Mucosa of stomach (tissue), 1 donor: ENCODE data around the gene SHISA4.
A peak's percentile ranks its signal among the peaks of the same experiment; 100 is the strongest.
"Not testable (repeated sequence)": the region's sequence is repeated elsewhere in the genome, so short reads cannot be mapped to it uniquely, and the experiment has no call there.

Experiments used
- H3K27me3 ChIP-seq: one replicate; pipeline ENCODE4 v1.7.0; 2013; ENCODE audit warnings: mild to moderate bottlenecking, low read length; ENCODE audit not compliant: control insufficient read depth, insufficient read depth
- H3K36me3 ChIP-seq: one replicate; pipeline ENCODE4 v1.7.0; 2013; ENCODE audit warnings: low read length; ENCODE audit not compliant: control insufficient read depth, insufficient read depth
- H3K4me1 ChIP-seq: one replicate; pipeline ENCODE4 v1.7.0; 2013; ENCODE audit warnings: mild to moderate bottlenecking, low read length; ENCODE audit not compliant: control insufficient read depth, insufficient read depth
- H3K4me3 ChIP-seq: one replicate; pipeline ENCODE4 v1.7.0; 2013; ENCODE audit warnings: low read length
- H3K9ac ChIP-seq: one replicate; pipeline ENCODE4 v1.7.0; 2013; ENCODE audit warnings: mild to moderate bottlenecking, low read length, moderate library complexity
- H3K9me3 ChIP-seq: one replicate; pipeline ENCODE4 v1.7.0; 2013; ENCODE audit warnings: mild to moderate bottlenecking, low read length, moderate library complexity; ENCODE audit not compliant: control insufficient read depth
- donor health status: Pancreatic carcinoma.

The SHISA4 gene, protein sequence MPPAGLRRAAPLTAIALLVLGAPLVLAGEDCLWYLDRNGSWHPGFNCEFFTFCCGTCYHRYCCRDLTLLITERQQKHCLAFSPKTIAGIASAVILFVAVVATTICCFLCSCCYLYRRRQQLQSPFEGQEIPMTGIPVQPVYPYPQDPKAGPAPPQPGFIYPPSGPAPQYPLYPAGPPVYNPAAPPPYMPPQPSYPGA

DNA sequence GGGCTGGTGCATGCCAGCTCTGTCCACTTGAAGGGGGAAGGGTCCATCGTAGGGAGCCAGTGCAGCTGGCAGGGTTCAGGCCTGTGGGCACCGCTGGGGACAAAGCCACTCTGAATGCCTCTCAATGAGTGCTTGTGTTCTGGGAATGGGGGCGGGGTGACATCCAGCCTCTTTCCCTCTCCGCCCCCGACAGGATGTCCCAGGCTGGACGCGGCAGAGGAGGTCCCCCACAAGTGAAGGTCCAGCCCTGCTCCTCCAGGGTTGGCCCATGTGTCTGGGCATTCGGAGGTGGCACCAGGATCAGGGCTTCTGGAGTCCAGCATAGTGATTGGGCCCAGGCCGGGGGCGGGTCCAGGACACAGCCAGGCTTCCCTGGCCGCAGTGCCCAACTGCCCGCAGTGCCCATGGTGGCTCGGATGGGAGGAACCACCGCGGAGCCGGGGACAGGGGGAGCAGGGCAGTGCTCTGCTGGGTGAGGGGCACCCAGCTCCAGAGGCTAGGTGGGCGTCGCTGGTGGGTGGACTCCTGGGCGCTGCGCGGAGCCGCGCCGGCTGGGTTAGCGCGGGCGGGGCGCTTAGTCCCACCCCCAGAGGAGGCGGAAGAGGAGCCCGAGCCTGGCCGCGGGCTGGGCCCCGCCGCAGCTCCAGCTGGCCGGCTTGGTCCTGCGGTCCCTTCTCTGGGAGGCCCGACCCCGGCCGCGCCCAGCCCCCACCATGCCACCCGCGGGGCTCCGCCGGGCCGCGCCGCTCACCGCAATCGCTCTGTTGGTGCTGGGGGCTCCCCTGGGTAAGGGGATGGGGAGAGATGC, at the start of gene SHISA4:
Gene SHISA4 (plus strand): TSS at position 617 of the 808 bp plus-strand sequence. CDS start 97 bp downstream, at position 714.
- Histone ChIP-seq H3K36me3 (no peaks in the 10 kb centered on the region), H3K27me3 (peaks cover 37% of the 10 kb centered on the region), H3K4me3 (peak within 1 kb of the TSS; percentile 56), H3K9ac (peak within 1 kb of the TSS; percentile 70), H3K9me3 (no peaks in the 10 kb centered on the region), H3K4me1 (peaks cover 28% of the 10 kb centered on the region)

GRCh38 chr1:201839089-201839488, 49.6 kb upstream of the SHISA4 start:
- not testable (repeated sequence) for H3K4me3 ChIP-seq, H3K27me3 ChIP-seq, H3K9me3 ChIP-seq, H3K4me1 ChIP-seq, H3K9ac ChIP-seq, H3K36me3 ChIP-seq

DNA sequence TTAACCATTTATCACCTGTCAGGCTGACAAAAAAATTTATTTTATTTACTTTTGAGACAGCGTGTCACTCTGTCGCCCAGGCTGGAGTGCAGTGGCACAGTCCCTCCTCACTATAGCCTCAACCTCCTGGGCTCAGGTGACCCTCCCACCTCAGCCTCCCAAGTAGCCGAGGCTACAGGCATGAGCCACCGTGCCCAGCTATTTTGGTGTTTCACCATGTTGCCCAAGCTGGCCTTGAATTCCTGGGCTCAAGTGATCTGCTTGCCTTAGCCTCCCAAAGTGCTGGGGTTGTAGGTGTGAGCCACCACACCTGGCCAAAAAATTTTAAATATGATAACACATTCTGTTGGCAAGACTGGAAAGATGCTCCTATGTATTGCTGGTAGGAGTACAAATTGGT, 48.6 kb upstream of the SHISA4 start:
- no peaks in the 10 kb centered on the region for H3K36me3 ChIP-seq
- no peak overlapping the region for H3K4me3 ChIP-seq
- peaks cover 4% of the 10 kb centered on the region for H3K4me1 ChIP-seq
- no peak overlapping the region for H3K9ac ChIP-seq
- H3K9me3 ChIP-seq = no peaks in the 10 kb centered on the region
- H3K27me3 ChIP-seq = no peaks in the 10 kb centered on the region

DNA sequence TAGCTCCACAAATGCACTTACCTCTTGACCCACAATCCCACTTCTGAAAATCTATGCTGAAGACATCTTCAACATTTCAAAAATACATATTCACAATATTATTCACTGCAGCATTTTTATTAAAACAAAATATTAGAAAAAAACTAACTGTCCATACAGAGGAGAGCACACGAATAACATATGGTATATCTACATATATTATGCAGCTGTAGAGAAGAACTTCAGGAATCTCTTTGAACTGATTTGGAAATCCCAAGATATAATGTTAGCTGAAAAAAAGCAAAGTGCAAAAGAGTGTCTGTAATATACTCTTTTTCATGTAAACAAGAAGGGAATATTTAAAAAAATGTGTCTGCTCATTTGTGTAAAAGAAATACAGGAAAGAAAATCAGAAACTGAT, 48.2 kb upstream of the SHISA4 start:
- H3K36me3 ChIP-seq = no peaks in the 10 kb centered on the region
- H3K4me3 ChIP-seq = no peak overlapping the region
- peaks cover 4% of the 10 kb centered on the region for H3K4me1 ChIP-seq
- H3K9me3 ChIP-seq = no peaks in the 10 kb centered on the region
- H3K9ac ChIP-seq = no peak overlapping the region
- H3K27me3 ChIP-seq = no peaks in the 10 kb centered on the region

GRCh38 chr1:201841265-201841912, 47.3 kb upstream of the SHISA4 start:
- H3K36me3 ChIP-seq = no peaks in the 10 kb centered on the region
- no peak overlapping the region for H3K4me3 ChIP-seq
- H3K4me1 ChIP-seq = peaks cover 4% of the 10 kb centered on the region
- H3K9me3 ChIP-seq = no peaks in the 10 kb centered on the region
- no peak overlapping the region for H3K9ac ChIP-seq
- H3K27me3 ChIP-seq = no peaks in the 10 kb centered on the region

DNA sequence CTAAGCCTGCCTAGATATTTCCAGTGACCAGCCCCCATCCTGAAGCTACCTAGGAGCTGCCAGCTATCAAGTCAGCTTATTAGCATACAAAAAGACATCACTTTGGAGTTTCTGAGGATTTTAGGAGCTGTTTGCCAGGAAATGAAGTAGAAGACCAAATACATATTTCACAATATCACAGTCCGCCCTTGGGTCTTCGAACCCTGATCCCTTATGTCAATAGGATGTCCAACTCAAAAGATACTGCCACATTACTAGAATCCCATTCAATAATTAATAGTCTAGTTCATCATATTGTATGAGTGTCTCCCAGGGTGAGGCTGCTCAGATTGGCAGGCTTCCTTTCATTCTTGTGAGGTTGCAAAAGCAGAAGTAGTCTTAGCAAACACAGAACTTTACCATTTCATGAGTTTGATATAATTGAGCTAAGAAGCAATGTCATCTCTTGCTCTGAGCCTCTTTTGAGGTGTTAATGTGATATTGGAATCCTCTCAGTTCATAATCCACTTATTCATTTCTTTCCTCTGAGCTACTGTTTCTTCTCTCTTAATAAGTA, 46.1 kb upstream of the SHISA4 start:
- H3K9me3 ChIP-seq = no peaks in the 10 kb centered on the region
- H3K9ac ChIP-seq = no peak overlapping the region
- peaks cover 4% of the 10 kb centered on the region for H3K4me1 ChIP-seq
- H3K27me3 ChIP-seq = no peaks in the 10 kb centered on the region
- no peak overlapping the region for H3K4me3 ChIP-seq
- H3K36me3 ChIP-seq = no peaks in the 10 kb centered on the region

DNA sequence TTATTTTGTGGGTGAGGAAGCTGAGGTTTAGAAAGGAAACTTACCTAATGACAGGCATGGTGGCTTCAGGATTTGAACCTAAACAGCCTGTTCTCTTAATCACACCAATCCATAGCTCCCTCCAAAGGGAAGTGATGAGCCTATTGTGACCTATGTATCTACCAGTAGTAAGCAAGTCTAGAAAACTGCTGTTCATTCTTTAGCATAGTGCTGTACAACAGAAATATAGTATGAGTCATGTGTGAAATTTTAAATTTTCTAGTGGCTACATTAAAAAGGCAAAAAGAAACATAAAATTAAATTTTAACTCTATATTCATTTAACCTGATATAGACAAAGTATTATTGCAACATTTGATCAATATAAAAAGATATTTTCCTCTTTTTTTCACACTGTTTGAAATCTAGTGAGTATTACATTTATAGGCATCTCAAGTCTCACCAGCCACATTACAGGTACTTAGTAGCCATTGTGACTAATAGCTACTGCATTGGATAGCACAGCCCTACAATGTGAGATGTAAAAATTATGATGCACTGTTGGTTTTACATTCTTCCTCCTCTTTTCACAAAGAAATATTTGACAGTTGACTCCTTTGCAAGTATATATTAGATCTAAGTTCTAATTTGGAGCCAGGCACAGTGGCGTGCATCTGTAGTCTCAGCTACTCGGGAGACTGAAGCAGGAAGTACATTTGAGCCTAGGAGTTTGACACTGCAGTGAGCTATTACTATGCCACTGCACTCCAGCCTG, 43.2 kb upstream of the SHISA4 start:
- Histone ChIP-seq H3K9me3 (no peaks in the 10 kb centered on the region), H3K4me1 (peaks cover 4% of the 10 kb centered on the region), H3K36me3 (peaks cover 7% of the 10 kb centered on the region), H3K4me3 (no peak overlapping the region), H3K9ac (no peak overlapping the region), H3K27me3 (no peaks in the 10 kb centered on the region)

GRCh38 chr1:201847150-201847549, 41.5 kb upstream of the SHISA4 start:
- Histone ChIP-seq H3K36me3 (peaks cover 7% of the 10 kb centered on the region), H3K9me3 (no peaks in the 10 kb centered on the region), H3K9ac (no peak overlapping the region), H3K4me3 (no peak overlapping the region), H3K4me1 (no peaks in the 10 kb centered on the region), H3K27me3 (no peaks in the 10 kb centered on the region)

GRCh38 chr1:201848230-201848629, 40.5 kb upstream of the SHISA4 start:
- no peaks in the 10 kb centered on the region for H3K4me1 ChIP-seq
- H3K4me3 ChIP-seq = no peak overlapping the region
- peaks cover 12% of the 10 kb centered on the region for H3K36me3 ChIP-seq

DNA sequence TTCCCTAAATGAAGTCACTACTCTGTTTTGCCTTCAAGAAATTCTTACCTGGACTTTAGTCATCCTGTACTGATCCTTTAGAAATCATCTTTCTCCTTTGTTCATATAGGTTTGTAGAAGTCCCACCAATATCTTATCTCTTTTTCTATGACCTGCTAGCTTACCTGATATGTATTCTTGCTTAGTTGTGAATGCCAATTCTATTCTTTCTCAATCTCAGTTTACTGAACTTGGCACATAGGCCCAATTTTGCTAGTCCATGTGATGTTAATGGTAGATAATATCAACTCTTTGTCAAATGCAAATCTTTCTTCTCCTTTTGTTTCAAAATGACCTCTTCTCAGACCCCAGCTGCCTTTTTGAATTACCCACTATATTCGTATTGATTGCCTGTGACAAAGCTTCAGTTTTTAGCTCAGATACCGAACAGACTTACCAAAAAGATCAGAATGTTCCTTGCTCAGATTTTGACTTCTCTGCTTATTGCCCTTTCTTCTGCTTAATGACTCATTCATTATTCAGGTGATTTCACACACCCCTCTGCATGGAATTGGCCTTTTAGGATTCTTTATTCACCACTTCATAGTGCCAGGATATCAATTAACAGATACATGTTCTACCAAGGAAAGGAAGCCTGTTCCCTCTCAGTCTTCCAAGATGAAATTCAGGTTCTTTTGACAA, 39.2 kb upstream of the SHISA4 start:
- peaks cover 12% of the 10 kb centered on the region for H3K36me3 ChIP-seq
- H3K27me3 ChIP-seq = no peaks in the 10 kb centered on the region
- no peak overlapping the region for H3K9ac ChIP-seq
- H3K4me1 ChIP-seq = no peaks in the 10 kb centered on the region
- no peak overlapping the region for H3K4me3 ChIP-seq
- H3K9me3 ChIP-seq = no peaks in the 10 kb centered on the region

More at GRCh38 chr1:201848230-201848629, 40.5 kb upstream of the SHISA4 start:
- no peak overlapping the region for H3K9ac ChIP-seq
- H3K27me3 ChIP-seq = no peaks in the 10 kb centered on the region
- no peaks in the 10 kb centered on the region for H3K9me3 ChIP-seq

DNA sequence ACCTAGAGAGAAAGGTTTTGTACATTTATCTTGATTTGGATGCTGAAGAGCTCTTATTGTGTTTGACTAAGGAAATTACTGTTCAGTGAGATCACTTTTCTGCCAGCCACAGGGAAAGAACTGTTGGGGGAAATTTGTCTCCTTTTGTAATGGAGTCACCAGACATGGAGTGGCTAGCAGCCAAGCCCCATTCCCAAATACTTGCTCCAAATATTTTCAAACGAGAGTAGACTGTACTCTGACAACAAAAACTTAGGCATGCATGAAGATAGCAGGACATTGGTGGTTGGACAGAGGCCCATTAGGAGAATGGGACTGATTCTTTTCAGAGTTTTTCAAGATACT, 38.7 kb upstream of the SHISA4 start:
- Histone ChIP-seq H3K9ac (no peak overlapping the region), H3K4me1 (no peaks in the 10 kb centered on the region), H3K9me3 (no peaks in the 10 kb centered on the region), H3K36me3 (peaks cover 12% of the 10 kb centered on the region), H3K4me3 (no peak overlapping the region), H3K27me3 (no peaks in the 10 kb centered on the region)
